Measurements from ENCODE around the gene MIB2.
"Not testable (repeated sequence)": the region's sequence is repeated elsewhere in the genome, so short reads cannot be mapped to it uniquely, and the experiment has no call there.

MIB2 gene

DNA sequence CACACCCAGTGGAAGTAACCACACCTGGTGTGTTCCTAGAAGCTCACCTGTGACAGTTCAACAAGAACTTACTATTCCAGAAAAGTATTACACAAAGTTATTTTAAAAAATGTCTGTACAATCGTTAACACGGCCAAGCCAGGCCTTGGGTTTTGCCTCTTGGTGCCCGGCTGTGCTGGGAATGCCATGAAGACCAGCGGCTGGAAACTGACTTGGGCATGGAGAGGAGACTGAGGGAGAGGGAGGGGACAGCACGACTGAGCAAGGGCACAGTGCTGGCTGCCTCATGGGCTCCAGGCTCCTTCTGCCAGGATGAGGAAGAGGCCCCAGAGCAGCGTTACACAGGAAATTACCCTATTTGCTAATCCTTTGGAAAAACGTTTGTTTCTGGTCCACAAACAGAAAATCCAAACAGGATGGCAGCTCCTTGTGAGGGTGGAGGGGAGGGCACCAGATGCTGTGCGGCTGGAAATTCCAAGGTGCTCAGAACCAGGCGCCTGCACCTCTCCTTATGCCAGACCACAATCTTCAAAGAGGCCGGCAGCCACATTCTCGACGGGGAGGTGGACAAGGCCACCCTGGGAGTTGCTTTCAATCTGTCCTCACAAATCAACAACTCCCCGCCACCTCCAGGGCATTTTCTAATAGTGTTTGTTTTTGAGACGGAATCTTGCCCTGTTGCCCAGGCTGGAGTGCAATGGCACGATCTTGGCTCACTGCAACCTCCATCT lies 47.7 kb downstream of the MIB2 start:
- not testable (repeated sequence) for DNase-seq

- DNase-seq = not testable (repeated sequence)
These were observed 49.0 kb downstream of the MIB2 start for GRCh38 chr1:1664318-1664717.

GRCh38 chr1:1664941-1665814 lies 49.9 kb downstream of the MIB2 start:
- no peak for DNase-seq

DNA sequence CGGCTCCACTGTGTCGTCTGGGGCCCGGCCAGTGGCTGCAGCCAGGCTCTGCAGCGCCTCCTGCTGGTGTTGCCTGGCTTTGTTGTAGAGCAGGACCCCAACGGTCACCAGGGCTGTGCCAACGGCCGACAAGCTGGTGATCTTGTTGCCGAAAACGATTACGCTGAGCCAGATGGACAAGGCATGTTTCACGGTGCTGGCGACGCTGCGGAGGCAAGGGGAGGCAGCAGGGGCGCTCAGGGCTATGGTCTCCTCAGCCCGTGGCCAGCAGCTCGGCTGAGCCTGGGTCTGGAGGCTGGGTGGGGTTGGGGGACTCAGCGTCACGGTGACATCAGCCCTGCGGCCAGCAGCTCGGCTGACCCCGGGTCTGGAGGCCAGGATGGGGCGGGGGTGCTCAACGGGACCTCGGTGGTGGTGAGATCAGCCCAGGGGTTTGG lies 50.5 kb downstream of the MIB2 start:
- DNase-seq = no peak

- no peak for DNase-seq
These were observed 51.2 kb downstream of the MIB2 start for GRCh38 chr1:1666526-1666925.

DNA sequence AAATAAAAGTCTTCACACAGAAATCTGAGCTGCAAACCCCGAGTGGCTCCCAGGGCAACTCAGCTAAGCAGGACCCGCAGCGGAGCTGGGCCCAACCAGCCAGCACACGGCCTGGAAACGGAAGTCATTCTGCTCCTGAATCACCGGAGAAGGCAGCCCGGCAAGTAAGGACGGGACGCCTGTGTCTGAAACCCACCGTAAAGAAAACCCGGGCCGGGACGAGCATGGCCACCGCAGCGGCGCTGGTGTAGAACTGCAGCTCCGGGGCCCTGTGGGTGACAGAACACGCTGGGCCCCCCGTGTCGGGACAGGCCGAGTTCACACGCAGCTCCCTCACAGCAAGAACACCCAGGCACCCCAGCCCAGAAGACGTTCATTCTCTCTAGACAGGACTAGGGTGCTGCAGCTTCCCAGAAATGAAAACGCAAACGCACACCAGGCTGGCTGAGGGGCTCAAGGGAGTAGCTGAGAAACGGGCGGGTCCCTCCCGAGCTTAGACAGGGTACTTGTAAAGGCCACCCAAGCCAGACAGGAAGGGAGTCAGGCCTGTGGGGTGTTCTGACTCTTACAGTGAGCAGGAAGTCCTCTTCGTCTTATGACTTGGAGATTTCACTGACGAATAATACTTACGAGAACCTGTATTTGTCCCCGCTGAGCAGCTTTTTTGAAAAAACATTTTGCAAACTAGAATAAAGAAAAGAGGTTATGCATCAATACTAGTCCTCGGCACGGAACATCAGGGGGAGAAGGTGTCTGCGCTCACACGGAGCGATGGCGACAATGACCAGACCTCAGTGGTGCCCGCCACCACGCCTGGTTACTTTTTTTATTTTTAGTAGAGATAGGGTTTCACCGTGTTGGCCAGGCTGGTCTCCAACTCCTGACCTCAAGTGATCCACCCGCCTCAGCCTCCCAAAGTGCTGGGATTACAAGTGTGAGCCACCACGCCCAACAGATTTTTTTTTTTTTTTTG lies 54.5 kb downstream of the MIB2 start:
- DNase-seq = no peak

DNA sequence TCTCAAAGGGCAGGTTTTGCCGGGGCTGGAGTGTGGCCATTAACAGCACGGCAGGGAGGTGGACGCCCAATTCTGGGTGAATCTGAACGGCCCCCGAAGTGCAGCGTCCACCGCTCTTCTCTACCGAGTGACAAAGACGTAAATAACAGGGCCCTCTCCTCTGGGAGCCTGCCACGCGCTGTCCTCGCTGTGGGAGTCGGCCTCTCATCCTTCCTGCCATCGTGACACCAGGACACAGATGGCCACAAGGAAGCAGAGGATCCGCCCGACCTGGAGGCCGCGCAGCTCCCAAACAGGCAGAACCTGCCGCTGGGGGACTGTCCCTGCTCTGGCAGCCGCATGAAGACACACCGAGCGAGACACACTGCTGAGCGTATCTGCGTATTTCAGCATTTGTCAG lies 55.6 kb downstream of the MIB2 start:
- no peak for DNase-seq

DNA sequence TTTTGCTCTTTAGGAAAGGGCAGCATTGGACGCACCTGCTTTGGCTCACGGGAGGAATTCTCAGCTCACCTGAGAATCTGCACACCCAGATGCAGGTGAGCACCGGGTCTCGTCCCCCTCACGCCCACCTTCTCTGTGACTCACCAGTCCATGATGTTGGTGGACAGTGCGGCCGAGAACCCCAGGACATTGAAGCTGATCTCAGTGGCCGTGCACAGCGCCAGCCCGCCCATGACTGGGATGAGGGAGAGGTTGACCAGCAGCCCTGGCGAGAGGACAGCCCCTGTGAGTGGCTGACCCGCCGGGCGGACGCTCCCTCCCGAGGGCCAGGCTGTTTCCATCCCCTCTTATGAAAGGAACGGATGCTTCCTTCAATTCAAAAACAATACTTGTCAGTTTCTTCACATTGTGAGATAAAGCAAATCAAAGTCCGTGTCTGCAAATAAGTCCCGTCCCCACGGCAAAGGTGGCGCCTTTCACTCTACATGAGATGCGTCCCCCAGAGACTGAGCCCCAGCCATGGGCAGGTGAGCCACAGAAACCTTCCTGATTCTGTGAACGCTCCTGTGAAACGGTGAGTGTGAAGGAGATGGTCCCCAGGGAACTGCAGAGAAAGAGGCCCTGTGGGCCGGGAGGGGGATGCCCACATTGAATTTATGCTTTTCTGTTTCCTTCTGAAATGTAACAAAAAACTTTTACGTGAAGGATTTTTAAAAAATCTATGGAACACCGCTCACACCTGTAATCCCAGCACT lies 56.2 kb downstream of the MIB2 start:
- DNase-seq = no peak

GRCh38 chr1:1672181-1672965 lies 57.1 kb downstream of the MIB2 start:
- DNase-seq = no peak

DNA sequence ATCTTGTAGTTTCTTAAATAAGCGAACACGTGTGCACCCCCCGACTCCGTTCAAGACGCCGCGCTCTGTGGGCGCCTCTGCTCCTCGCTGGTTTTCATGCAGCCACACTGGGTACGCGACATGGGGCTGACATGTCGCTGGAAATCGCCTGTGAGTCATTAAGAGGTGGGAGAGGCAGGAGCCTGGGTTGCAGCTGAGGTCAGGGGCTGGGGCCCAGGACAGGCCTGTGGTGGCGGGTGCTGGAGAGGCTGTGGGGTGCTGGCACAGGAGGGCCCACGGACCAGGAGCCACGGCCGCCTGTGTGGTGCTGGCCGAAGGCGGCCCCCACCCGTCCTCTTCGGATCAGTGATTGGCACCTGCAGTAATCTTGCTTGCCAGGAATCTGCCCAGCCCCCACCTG lies 59.5 kb downstream of the MIB2 start:
- DNase-seq = not testable (repeated sequence)

DNA sequence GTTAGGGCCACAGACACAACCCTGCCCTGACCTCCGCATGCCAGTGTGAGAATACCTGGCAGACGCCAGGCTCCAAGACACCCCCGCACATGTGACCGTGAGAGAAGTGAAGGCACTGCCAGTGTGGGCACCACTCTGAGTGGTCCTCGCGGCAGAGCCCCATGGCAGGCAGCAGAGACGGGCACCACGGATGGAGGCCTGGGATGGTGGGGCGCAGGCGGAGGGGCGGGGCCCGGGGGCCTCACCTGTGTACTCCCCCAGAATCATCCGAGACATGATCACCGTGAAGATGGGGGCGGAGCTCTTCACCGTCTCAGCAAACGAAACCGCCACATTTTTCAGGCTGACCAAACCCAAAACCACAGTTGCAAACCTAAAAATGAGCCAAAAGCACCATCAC lies 59.9 kb downstream of the MIB2 start:
- DNase-seq = not testable (repeated sequence)

DNA sequence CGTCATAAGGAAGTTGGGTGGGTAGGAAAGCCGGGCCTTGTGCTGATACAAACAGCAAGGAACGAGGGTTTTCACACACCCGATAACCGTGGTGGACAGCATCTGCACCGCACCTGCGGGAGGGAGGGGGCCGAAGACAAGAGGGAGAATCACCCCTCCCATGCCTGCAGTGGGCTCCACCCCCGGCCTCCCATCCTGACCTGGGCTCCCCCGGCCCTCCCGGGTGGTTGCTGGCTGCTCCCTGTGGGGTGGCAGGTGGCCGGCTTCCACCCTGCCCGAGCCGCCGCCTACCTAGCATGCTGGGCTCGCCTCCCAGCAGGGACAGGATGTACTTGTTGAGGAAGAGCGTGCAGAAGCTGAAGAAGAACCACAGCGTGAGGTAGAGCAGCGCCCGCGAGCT lies 60.8 kb downstream of the MIB2 start:
- not testable (repeated sequence) for DNase-seq

DNA sequence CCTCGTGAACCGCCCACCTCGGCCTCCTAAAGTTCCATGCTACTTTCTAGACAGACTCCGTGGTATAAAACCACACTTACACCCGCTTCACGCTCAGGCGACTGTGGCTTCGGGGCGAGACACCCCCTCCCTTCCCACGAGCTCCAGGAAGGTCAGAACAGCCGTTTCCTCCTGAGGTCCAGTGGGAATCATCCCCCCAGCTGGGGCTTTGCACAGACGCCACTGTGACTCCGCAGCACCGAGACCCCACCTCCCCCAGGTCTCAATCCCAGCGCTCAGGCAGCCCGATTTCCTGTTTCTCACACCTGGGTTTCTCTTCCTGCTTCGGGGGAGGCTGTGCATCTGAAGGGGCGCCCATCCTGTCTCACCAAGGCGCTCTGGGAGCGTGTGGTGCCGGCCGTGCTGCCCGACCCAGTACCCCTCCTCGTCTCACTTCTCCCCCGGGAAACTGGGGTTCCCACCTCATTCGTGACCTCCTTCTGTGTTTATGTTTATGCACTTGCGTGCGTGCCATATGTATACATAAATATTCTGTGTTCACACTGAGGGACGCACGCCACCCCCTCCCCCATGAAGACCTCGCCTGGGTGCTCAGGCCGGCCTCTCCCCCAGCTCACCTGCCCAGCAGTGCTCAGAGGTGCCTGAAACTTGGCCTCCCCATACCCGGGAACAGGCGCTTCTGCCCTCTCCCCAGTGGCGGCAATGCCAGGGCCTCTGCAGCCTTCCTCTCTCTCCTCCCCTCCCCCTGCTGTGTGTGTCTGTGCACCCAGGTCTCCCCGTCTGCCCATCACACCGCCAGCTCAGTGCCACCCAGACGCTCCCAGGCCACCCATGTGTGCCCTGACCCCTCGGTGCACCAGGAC lies 62.6 kb downstream of the MIB2 start:
- no peak for DNase-seq

- no peak for DNase-seq
These were observed 63.5 kb downstream of the MIB2 start for GRCh38 chr1:1678581-1679380.

Measured in kidney glomerular epithelial cell (primary cell).